GM13977 (cell line): ENCODE data around the gene MGMT.

ENCODE experiments used
- DNase-seq: peaks from one replicate; pipeline ENCODE4 v3.0.0; 2012; ENCODE audit warnings: low spot score
- in situ Hi-C: fragments of 300-500 bp; cut with MboI; formaldehyde crosslinking; loops from one replicate; pipeline ENCODE4 v1.12.0; 2022; ENCODE audit warnings: low sequenced_read_pairs, low pct_unique_long_range_greater_than_20kb, mixed read lengths, inconsistent platforms; ENCODE audit not compliant: unreplicated experiment
- TF ChIP-seq, protein P1 (sequence below): IDR thresholded peaks from 2 replicates; pipeline ENCODE4 v1.5.1; 2012; ENCODE audit warnings: mild to moderate bottlenecking, control low read depth; ENCODE audit not compliant: insufficient read depth; ENCODE audit errors: extremely low read depth, missing control alignments

MGMT gene

DNA sequence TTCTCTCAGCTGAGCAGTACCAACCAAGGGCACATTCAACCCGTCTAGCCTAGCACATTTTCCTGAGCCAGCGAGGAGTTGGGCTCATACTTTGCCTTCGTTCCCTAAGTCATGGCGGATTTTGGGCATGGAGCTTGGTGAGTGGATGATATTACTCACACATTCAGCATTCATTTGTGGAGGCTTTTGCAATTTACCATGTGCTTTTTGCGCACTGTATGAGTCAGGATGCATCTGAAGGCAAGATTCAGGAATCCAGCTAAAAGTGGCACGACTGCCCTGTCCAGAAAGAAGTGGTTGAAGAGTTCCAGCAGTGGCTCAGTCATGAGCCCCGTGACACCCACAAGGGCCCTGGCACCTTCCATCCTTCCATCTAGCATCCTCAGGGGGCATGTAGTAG lies 24.2 kb upstream of the MGMT start:
- TF ChIP-seq, protein P1, sequence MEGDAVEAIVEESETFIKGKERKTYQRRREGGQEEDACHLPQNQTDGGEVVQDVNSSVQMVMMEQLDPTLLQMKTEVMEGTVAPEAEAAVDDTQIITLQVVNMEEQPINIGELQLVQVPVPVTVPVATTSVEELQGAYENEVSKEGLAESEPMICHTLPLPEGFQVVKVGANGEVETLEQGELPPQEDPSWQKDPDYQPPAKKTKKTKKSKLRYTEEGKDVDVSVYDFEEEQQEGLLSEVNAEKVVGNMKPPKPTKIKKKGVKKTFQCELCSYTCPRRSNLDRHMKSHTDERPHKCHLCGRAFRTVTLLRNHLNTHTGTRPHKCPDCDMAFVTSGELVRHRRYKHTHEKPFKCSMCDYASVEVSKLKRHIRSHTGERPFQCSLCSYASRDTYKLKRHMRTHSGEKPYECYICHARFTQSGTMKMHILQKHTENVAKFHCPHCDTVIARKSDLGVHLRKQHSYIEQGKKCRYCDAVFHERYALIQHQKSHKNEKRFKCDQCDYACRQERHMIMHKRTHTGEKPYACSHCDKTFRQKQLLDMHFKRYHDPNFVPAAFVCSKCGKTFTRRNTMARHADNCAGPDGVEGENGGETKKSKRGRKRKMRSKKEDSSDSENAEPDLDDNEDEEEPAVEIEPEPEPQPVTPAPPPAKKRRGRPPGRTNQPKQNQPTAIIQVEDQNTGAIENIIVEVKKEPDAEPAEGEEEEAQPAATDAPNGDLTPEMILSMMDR, result no peak
- in situ Hi-C loops, result no loop called here
- DNase-seq, result no peak

DNA sequence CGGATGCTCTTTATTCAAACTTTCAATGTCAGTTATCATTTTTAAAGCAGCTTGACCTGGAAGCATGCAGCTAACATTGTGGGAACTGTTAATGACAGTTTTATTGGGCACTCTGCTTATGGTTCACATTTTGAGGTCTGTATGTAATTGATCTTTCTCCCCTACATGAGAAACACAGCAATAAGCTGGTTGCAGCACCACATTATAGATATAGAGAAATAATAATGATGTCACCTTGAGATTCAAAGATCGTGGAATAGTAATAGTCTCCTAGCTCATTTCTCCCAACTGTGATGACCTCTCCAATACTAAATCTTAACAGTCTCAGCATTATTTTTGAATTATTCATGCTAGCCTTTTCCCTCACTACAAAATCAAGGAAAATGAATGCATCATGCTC lies 22.7 kb upstream of the MGMT start:
- TF ChIP-seq, protein P1, result no peak
- in situ Hi-C loops, result no loop called here
- DNase-seq, result no peak

DNA sequence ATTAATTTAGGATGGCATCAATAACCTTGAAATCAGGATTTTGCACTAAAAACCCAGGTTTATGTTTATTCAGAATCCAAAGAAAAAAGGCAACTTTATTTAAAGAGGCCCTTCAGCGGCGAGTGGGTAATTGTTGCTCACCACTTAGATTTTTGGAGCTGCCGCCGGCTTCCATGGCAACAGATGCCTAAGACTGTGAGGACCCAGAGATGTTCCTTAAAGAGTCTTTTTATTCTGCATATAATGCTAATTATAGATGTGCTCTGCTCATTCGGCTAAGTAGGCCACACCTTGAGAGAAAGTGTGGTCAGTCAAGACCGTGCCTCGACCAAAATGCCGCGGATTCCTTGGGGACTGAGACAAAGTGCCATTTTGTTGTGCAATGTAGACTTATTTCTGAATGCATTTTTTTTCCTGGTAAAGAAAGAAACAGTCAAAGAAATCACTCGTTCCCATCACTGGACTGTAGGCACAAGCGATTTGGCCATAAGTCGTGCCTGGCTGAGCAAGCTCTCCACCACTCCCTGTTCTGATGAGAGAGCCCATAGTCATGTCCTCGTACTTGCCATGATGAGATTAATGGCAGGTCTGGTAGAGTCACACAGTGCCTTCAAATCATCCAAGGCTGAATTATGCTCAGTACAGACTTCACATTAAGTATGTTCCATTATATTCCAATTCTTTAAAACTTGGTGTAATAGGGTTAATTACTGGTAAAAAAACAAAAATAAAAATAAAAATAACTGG lies 21.4 kb upstream of the MGMT start:
- in situ Hi-C loops, result no loop called here
- DNase-seq, result no peak
- TF ChIP-seq, protein P1, result no peak

DNA sequence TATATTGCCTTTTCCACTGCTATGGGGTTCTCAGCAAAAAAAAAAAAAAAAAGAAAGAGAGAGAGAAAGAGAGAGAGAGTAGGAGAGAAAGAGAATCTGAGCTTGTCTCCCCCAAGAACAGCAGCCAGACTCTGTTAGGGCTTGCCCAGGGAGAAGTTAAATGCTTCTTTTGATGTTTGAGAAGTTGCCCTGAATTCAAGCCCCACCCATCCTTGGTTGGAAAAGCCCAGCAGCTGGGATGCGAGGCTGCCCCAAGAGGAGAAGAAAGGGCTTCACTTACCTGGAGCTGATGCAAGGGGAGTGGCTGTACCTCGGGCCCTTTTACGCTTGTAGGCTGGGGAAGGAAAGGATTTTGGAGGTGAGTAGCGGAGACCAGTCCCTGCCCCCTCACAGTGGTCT lies 20.9 kb upstream of the MGMT start:
- in situ Hi-C loops, result no loop called here
- no peak for DNase-seq
- TF ChIP-seq, protein P1, result no peak

DNA sequence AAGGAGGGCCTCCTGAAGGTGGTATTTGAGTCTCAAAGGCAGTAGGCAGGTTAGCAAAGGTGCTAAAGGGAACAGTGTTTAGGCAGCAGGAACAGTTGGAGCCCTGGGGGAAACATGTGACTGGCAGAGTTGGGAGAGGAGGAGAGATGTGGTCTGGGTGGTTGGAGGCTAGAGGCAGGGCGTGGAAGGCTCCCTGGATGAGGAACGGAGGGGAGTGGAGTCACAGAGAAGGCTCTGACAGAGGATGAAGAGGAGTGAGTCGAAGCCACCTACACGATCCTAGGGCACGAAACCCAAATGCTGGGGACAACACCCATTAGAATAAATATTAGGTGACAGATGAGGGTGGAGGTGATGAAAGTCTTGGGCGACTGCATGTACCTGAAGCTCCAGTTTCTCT lies 19.6 kb upstream of the MGMT start:
- DNase-seq, result no peak
- in situ Hi-C loops, result no loop called here
- TF ChIP-seq, protein P1, result no peak

DNA sequence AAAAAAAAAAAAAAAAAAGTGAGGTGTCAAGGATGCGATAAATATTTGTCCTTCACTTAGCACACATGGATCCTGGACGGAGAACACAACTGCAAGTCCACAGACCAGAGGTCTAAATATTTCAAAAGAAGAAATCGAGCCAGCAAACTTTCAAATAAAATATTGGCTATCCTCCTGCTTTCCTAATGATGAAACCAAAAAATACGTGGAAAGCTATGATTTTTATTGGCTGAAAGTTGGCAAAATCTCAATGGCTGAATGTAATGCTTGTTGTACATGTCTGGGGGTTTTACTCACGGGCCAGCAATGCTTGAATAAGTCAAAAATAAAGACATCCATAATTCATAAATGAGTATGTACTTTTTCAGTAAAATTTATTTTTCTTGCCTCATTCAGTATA lies 19.0 kb upstream of the MGMT start:
- TF ChIP-seq, protein P1, result no peak
- in situ Hi-C loops, result no loop called here
- no peak for DNase-seq
